ENCODE measurements around the gene TENT4A. TPM values are rescaled to one million over a fixed set of nuclear protein-coding genes. Genes with fewer than 3 reads are reported as not detected.

Gene TENT4A
- total and polyA plus RNA-seq, 12 donors, result 4.2 to 13.7 (median 11.3) TPM

- DNase-seq, result no peak
- H3K4me1 ChIP-seq, result peaks cover 0 to 23% (median 14%) of the 10 kb centered on the region in 9 donors
- no peak for TF ChIP-seq CTCF (IDR thresholded peaks at IDR 0.05)
- H3K36me3 ChIP-seq, result peaks cover 0 to 9% (median 1%) of the 10 kb centered on the region in 9 donors
- ATAC-seq, result no peak
- peaks cover 0 to 6% (median 0%) of the 10 kb centered on the region in 11 donors for H3K9me3 ChIP-seq
- H3K4me3 ChIP-seq, result no peak overlapping the region
- 85 to 87% methylated on average over 12 of the region's 12 CpGs for WGBS, 2 donors
- H3K27ac ChIP-seq, result no peak overlapping the region
- intact Hi-C loops (cut with DNase I), result loop anchor here in 5 of 10 donors (10.0 kb wide), 2 partner anchors 632 to 982 kb away; partner anchors contain the start of gene ADCY2 (in 2 of the 5)
- no peaks in the 10 kb centered on the region for H3K27me3 ChIP-seq
Measured at GRCh38 chr5:6763191-6763590, 50.0 kb downstream of the TENT4A start.

GRCh38 chr5:6765612-6766525, 52.6 kb downstream of the TENT4A start:
- DNase-seq, result peak; percentile 71 to 76
- no peaks in the 10 kb centered on the region for H3K27me3 ChIP-seq
- WGBS, 2 donors, result 41 to 43% methylated on average over 22 of the region's 22 CpGs
- ATAC-seq, result peak; percentile 67 to 89 (median 82)
- peak overlapping the region in 1 of 10 donors; percentile 58 for H3K27ac ChIP-seq
- peaks cover 0 to 6% (median 0%) of the 10 kb centered on the region in 11 donors for H3K9me3 ChIP-seq
- H3K4me1 ChIP-seq, result peaks cover 0 to 30% (median 15%) of the 10 kb centered on the region in 9 donors
- peak overlapping the region in 2 of 10 donors; percentile 11 to 23 for H3K4me3 ChIP-seq
- intact Hi-C loops (cut with DNase I), result loop anchor here (5.0 to 10.0 kb wide), 8 partner anchors 71 to 1091 kb away; partner anchors contain the start of gene ADCY2 (in 2 of the 10)
- peak; percentile 43 to 85 (median 78) for TF ChIP-seq CTCF (IDR thresholded peaks at IDR 0.05)
- no peaks in the 10 kb centered on the region for H3K36me3 ChIP-seq

GRCh38 chr5:6766604-6767093, 53.4 kb downstream of the TENT4A start:
- peak overlapping the region in 5 of 10 donors; percentile 7 to 79 (median 58) for H3K27ac ChIP-seq
- TF ChIP-seq CTCF (IDR thresholded peaks at IDR 0.05), result no peak
- no peaks in the 10 kb centered on the region for H3K36me3 ChIP-seq
- ATAC-seq, result peak; percentile 84 to 97 (median 94)
- H3K4me1 ChIP-seq, result peaks cover 0 to 30% (median 15%) of the 10 kb centered on the region in 9 donors
- H3K9me3 ChIP-seq, result peaks cover 0 to 1% (median 0%) of the 10 kb centered on the region in 11 donors
- WGBS, 2 donors, result 29 to 33% methylated on average over 12 of the region's 12 CpGs
- H3K27me3 ChIP-seq, result no peaks in the 10 kb centered on the region
- H3K4me3 ChIP-seq, result peak overlapping the region in 2 of 10 donors; percentile 11 to 23
- DNase-seq, result peak; percentile 86 to 89
- intact Hi-C loops (cut with DNase I), result loop anchor here (5.0 to 10.0 kb wide), 8 partner anchors 71 to 1091 kb away; partner anchors contain the start of gene ADCY2 (in 2 of the 10)

- no peaks in the 10 kb centered on the region for H3K36me3 ChIP-seq
- H3K9me3 ChIP-seq, result no peaks in the 10 kb centered on the region
- 92 to 93% methylated on average over 11 of the region's 11 CpGs for WGBS, 2 donors
- no peak for TF ChIP-seq CTCF (IDR thresholded peaks at IDR 0.05)
- DNase-seq, result no peak
- no peak overlapping the region for H3K27ac ChIP-seq
- H3K27me3 ChIP-seq, result peaks cover 0 to 9% (median 0%) of the 10 kb centered on the region in 7 donors
- no peak for ATAC-seq
- H3K4me3 ChIP-seq, result no peak overlapping the region
- intact Hi-C loops (cut with DNase I), result loop anchor here (5.0 to 10.0 kb wide), 8 partner anchors 70 to 1090 kb away; partner anchors contain the start of gene ADCY2 (in 2 of the 10)
- peaks cover 0 to 30% (median 15%) of the 10 kb centered on the region in 9 donors for H3K4me1 ChIP-seq
Measured at GRCh38 chr5:6767481-6768063, 54.3 kb downstream of the TENT4A start.

Data from heart right ventricle (tissue), 16 donors.